Parathyroid adenoma (tissue), 2 donors: ENCODE results near the gene KCMF1.

Experiments used
- H2AFZ ChIP-seq: fragments of 300-600 bp; sonication (generic); one replicate; pipeline ENCODE4 v1.7.0; 2017; ENCODE audit warnings: antibody characterized with exemption, mild to moderate bottlenecking
- H3K27ac ChIP-seq: fragments of 300-600 bp; sonication (generic); one replicate; pipeline ENCODE4 v1.7.0; 2017
- H3K27me3 ChIP-seq: fragments of 300-600 bp; sonication (generic); one replicate; pipeline ENCODE4 v1.7.0; 2017; ENCODE audit warnings: low read length; ENCODE audit not compliant: control insufficient read depth, insufficient read depth
- H3K36me3 ChIP-seq: fragments of 300-600 bp; sonication (generic); one replicate; pipeline ENCODE4 v1.7.0; 2017; ENCODE audit warnings: low read length; ENCODE audit not compliant: control insufficient read depth, insufficient read depth
- H3K4me1 ChIP-seq: fragments of 300-600 bp; sonication (generic); one replicate; pipeline ENCODE4 v1.7.0; 2017; ENCODE audit warnings: control low read depth
- H3K4me2 ChIP-seq: fragments of 300-600 bp; sonication (generic); one replicate; pipeline ENCODE4 v1.7.0; 2017; ENCODE audit warnings: low read length
- H3K4me3 ChIP-seq: fragments of 300-600 bp; sonication (generic); one replicate; pipeline ENCODE4 v1.7.0; 2017; ENCODE audit warnings: low read depth, low read length
- H3K79me2 ChIP-seq: fragments of 300-600 bp; sonication (generic); one replicate; pipeline ENCODE4 v1.7.0; 2017; ENCODE audit warnings: control low read depth
- H3K9ac ChIP-seq: fragments of 300-600 bp; sonication (generic); one replicate; pipeline ENCODE4 v1.7.0; 2017; ENCODE audit warnings: mild to moderate bottlenecking
- H3K9me3 ChIP-seq: fragments of 300-600 bp; sonication (generic); one replicate; pipeline ENCODE4 v1.7.0; 2017; ENCODE audit warnings: low read length; ENCODE audit not compliant: control insufficient read depth
- CTCF ChIP-seq: fragments of 300-600 bp; sonication (generic); IDR thresholded peaks from one replicate; pipeline ENCODE4 v1.7.0; 2017; ENCODE audit warnings: antibody characterized with exemption, mild to moderate bottlenecking
- donor health status: primary hyperparathyroidism.

Gene KCMF1

GRCh38 chr2:84972932-84973331 is 2.0 kb downstream of the KCMF1 start:
- Histone ChIP-seq H3K4me1 (peaks cover 21% of the 10 kb centered on the region), H3K4me2 (peak overlapping the region; percentile 99), H3K79me2 (peaks cover 59% of the 10 kb centered on the region), H2AFZ (no peak overlapping the region), H3K9ac (no peak overlapping the region), H3K9me3 (no peaks in the 10 kb centered on the region), H3K4me3 (peak overlapping the region; percentile 72), H3K27me3 (no peaks in the 10 kb centered on the region), H3K36me3 (no peaks in the 10 kb centered on the region), H3K27ac (no peak overlapping the region)
- no peak for TF ChIP-seq CTCF

GRCh38 chr2:84980263-84980983 is 9.5 kb downstream of the KCMF1 start:
- no peak overlapping the region for H3K4me2 ChIP-seq
- H3K27me3 ChIP-seq: no peaks in the 10 kb centered on the region
- H3K9ac ChIP-seq: no peak overlapping the region
- H3K9me3 ChIP-seq: no peaks in the 10 kb centered on the region
- no peak overlapping the region for H2AFZ ChIP-seq
- H3K4me3 ChIP-seq: no peak overlapping the region
- no peak overlapping the region for H3K27ac ChIP-seq
- H3K79me2 ChIP-seq: peaks cover 78% of the 10 kb centered on the region
- no peaks in the 10 kb centered on the region for H3K36me3 ChIP-seq
- peaks cover 3% of the 10 kb centered on the region for H3K4me1 ChIP-seq
- TF ChIP-seq CTCF: no peak

GRCh38 chr2:84986018-84986417 is 15.1 kb downstream of the KCMF1 start:
- H3K9ac ChIP-seq: no peak overlapping the region
- H2AFZ ChIP-seq: no peak overlapping the region
- H3K4me1 ChIP-seq: peaks cover 21% of the 10 kb centered on the region
- no peaks in the 10 kb centered on the region for H3K36me3 ChIP-seq
- no peak overlapping the region for H3K27ac ChIP-seq
- no peak for TF ChIP-seq CTCF
- no peaks in the 10 kb centered on the region for H3K9me3 ChIP-seq
- no peak overlapping the region for H3K4me2 ChIP-seq
- H3K27me3 ChIP-seq: no peaks in the 10 kb centered on the region
- no peak overlapping the region for H3K4me3 ChIP-seq
- H3K79me2 ChIP-seq: peaks cover 88% of the 10 kb centered on the region

GRCh38 chr2:84989422-84989821 is 18.5 kb downstream of the KCMF1 start:
- no peak overlapping the region for H3K4me3 ChIP-seq
- no peak overlapping the region for H3K27ac ChIP-seq
- no peak overlapping the region for H3K9ac ChIP-seq
- no peak overlapping the region for H2AFZ ChIP-seq
- H3K79me2 ChIP-seq: peaks cover 88% of the 10 kb centered on the region
- H3K4me2 ChIP-seq: no peak overlapping the region
- peaks cover 29% of the 10 kb centered on the region for H3K4me1 ChIP-seq
- no peak for TF ChIP-seq CTCF
- no peaks in the 10 kb centered on the region for H3K27me3 ChIP-seq
- no peaks in the 10 kb centered on the region for H3K9me3 ChIP-seq
- H3K36me3 ChIP-seq: no peaks in the 10 kb centered on the region

- no peak overlapping the region for H2AFZ ChIP-seq
- no peak for TF ChIP-seq CTCF
Measured at GRCh38 chr2:84989927-84990326, 19.0 kb downstream of the KCMF1 start.

More at GRCh38 chr2:84989927-84990326, 19.0 kb downstream of the KCMF1 start:
- H3K27me3 ChIP-seq: no peaks in the 10 kb centered on the region
- no peaks in the 10 kb centered on the region for H3K9me3 ChIP-seq
- no peak overlapping the region for H3K4me3 ChIP-seq
- no peak overlapping the region for H3K27ac ChIP-seq
- no peaks in the 10 kb centered on the region for H3K36me3 ChIP-seq
- H3K4me1 ChIP-seq: peaks cover 29% of the 10 kb centered on the region
- H3K4me2 ChIP-seq: no peak overlapping the region
- H3K9ac ChIP-seq: no peak overlapping the region
- H3K79me2 ChIP-seq: peaks cover 83% of the 10 kb centered on the region
